ENCODE data around the gene POLL.
A peak's percentile ranks its signal among the peaks of the same experiment; 100 is the strongest.
"Not testable (repeated sequence)": the region's sequence is repeated elsewhere in the genome, so short reads cannot be mapped to it uniquely, and the experiment has no call there.

POLL gene

DNA sequence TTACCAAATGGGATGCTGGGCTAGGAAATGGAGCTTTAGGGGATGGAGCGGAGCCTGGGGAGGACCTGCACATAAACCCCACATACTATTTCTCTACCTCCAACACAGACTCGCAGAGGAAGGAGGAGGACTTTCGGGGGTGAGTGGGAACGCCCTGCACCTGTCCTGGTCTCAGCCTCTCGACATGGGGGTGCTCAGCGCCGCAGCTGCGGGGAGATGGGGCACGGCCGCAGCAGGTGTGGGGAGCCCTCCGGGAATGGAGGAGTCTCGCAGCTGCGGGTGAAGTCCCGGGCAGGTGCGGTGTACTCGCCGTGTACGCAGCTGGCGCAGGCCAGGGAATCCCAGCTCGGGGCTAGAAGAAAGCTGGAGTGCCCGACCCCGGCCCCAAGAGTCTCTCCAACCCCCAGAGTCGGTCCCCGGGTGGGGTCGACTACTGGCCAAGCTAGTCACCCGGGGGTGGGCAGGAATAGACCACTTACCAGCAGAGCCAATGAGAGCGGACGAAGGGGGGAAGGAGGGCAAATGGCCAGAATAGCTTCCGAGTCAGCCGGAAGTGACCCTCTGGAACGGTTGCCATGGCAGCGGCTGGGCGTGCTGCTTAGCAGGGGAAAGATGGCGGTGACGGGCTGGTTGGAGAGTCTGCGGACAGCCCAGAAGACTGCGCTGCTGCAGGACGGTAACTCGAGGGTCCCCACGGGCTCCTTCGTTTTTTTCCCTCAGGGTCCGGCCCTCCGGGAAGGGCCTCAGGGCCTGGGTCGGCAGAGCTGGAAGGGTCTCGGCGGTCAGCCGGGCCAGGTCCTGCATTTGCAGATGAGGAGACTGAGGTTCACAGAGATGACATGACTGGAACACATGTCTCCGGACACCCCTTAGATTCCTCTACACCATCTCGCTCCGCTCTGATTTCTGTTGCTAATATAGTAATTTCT is at the start of gene POLL, which contains the start of gene DPCD:
TSS of gene POLL (minus strand) at position 533 of the 929 bp plus-strand sequence. CDS start 897 bp downstream, outside the sequence.
TSS of gene DPCD (plus strand) at position 597 of the 929 bp plus-strand sequence. CDS start at position 613, 16 bp downstream.
- peaks cover 2% of the 10 kb centered on the region for H3K4me1 ChIP-seq (ENCODE audit: control insufficient read depth, insufficient read depth, low read length)
- no peaks in the 10 kb centered on the region for H3K36me3 ChIP-seq (ENCODE audit: control insufficient read depth, insufficient read depth, low read length)
- H3K9me3 ChIP-seq (ENCODE audit: control insufficient read depth, insufficient read depth, low read length): no peaks in the 10 kb centered on the region
- H3K4me3 ChIP-seq (ENCODE audit: low read depth, low read length): peak within 1 kb of the TSS; percentile 95
- no peaks in the 10 kb centered on the region for H3K27me3 ChIP-seq (ENCODE audit: control insufficient read depth, insufficient read depth, low read length)
- H3K9ac ChIP-seq (ENCODE audit: low read depth, low read length): peak within 1 kb of the TSS; percentile 87

DNA sequence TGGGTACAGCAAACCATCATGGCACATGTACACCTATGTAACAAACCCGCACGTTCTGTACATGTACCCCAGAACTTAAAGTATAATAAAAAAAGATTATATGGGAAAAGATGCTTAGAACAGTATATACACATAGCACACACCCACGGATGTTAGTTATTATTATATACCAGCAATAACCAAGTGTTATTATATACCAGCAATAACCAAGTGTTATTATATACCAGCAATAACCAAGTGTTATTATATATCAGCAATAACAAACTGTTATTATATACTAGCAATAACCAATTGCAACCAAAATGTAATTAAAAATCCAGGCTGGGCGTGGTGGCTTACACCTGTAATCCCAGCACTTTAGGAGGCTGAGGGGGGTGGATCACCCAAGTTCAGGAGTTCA is 45.5 kb upstream of the POLL start:
- H3K9me3 ChIP-seq (ENCODE audit: control insufficient read depth, insufficient read depth, low read length); H3K4me3 ChIP-seq (ENCODE audit: low read depth, low read length); H3K9ac ChIP-seq (ENCODE audit: low read depth, low read length); H3K27me3 ChIP-seq (ENCODE audit: control insufficient read depth, insufficient read depth, low read length); H3K36me3 ChIP-seq (ENCODE audit: control insufficient read depth, insufficient read depth, low read length); H3K4me1 ChIP-seq (ENCODE audit: control insufficient read depth, insufficient read depth, low read length): not testable (repeated sequence)

DNA sequence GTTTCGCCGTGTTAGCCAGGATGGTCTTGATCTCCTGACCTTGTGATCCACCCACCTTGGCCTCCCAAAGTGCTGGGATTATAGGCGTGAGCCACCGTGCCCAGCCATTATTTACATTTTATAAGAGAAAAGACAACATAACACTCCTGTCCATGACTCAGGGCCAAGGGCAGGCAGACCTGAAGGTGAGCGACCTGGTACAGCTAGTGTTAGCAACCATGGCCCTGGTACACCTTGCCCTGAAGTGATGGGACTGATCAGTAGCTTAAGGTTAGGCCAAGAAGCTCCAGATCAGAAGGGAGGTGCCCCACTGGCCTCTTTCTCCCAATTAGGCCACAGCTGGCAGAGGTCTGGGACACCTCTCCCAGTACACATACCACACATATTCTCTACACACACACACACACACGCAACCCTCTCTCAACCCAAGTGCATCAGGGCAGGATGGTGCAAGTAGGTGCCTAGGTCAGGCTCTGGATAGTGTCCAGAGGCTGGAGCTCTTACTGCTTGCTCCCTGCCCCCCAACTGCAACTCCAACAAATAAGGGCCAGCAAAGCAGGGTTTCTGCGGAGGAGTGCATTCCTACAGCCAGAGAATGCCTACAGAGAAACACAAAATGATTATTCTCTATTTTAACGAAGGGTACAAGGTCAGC is 43.9 kb upstream of the POLL start:
- Histone ChIP-seq H3K4me1 (ENCODE audit: control insufficient read depth, insufficient read depth, low read length) (no peaks in the 10 kb centered on the region), H3K9me3 (ENCODE audit: control insufficient read depth, insufficient read depth, low read length) (no peaks in the 10 kb centered on the region), H3K9ac (ENCODE audit: low read depth, low read length) (no peak overlapping the region), H3K27me3 (ENCODE audit: control insufficient read depth, insufficient read depth, low read length) (no peaks in the 10 kb centered on the region), H3K36me3 (ENCODE audit: control insufficient read depth, insufficient read depth, low read length) (no peaks in the 10 kb centered on the region), H3K4me3 (ENCODE audit: low read depth, low read length) (no peak overlapping the region)

DNA sequence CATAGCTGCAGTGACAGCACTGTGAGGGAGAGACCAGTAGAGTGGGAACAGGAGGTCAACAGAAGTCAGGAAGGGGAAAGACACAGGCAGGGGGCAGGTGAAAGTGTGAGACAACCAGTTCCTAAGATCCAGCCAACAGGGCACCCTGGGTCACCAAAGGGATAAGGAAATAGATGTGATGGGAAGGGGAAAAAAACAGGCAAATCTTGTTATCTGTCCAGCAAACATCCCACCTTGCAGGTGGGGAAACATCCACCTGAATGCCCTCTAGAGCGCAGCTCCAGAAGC is 42.5 kb upstream of the POLL start:
- H3K4me3 ChIP-seq (ENCODE audit: low read depth, low read length): no peak overlapping the region
- H3K9ac ChIP-seq (ENCODE audit: low read depth, low read length): no peak overlapping the region
- H3K36me3 ChIP-seq (ENCODE audit: control insufficient read depth, insufficient read depth, low read length): peaks cover 2% of the 10 kb centered on the region
- no peaks in the 10 kb centered on the region for H3K27me3 ChIP-seq (ENCODE audit: control insufficient read depth, insufficient read depth, low read length)
- H3K9me3 ChIP-seq (ENCODE audit: control insufficient read depth, insufficient read depth, low read length): no peaks in the 10 kb centered on the region
- H3K4me1 ChIP-seq (ENCODE audit: control insufficient read depth, insufficient read depth, low read length): no peaks in the 10 kb centered on the region

DNA sequence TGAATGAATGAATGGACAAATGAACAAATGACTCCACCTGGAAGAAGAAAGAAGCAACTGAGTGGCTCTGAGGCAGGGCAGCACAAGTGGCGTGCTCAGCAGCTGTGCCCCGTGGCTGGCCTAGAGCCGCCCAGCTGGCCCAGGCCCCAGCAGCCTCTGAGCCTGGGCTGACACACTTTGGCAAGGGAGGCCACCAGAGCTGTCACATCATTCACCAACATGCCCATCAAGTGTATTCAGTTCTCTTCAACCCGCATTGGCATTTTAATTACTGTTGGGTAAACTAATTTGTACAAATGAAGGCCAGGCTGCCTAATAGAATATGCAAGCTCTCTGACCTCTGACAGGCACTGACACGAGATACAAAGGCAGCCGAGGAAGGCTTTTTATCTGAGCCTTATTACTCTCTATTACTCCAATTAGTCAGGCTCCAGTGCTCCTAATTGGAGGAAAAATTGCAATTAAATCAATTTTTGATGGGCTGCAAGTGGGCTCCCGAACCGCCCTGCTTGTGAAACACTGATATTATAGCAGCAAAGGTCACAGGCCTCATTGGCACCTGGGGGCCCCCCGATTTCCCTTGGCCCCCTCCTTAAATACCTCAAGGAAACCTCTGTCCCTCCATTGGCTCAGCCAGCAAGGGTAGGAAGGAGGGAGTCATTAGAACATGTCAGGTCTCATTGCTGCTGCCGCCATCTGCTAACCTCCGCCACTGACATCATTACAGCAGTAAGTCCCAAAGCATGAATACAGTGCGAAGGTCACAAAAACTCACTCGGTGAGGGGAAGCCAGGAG is 42.0 kb upstream of the POLL start:
- Histone ChIP-seq H3K4me3 (ENCODE audit: low read depth, low read length) (no peak overlapping the region), H3K27me3 (ENCODE audit: control insufficient read depth, insufficient read depth, low read length) (no peaks in the 10 kb centered on the region), H3K36me3 (ENCODE audit: control insufficient read depth, insufficient read depth, low read length) (peaks cover 2% of the 10 kb centered on the region), H3K9me3 (ENCODE audit: control insufficient read depth, insufficient read depth, low read length) (no peaks in the 10 kb centered on the region), H3K4me1 (ENCODE audit: control insufficient read depth, insufficient read depth, low read length) (no peaks in the 10 kb centered on the region), H3K9ac (ENCODE audit: low read depth, low read length) (no peak overlapping the region)

DNA sequence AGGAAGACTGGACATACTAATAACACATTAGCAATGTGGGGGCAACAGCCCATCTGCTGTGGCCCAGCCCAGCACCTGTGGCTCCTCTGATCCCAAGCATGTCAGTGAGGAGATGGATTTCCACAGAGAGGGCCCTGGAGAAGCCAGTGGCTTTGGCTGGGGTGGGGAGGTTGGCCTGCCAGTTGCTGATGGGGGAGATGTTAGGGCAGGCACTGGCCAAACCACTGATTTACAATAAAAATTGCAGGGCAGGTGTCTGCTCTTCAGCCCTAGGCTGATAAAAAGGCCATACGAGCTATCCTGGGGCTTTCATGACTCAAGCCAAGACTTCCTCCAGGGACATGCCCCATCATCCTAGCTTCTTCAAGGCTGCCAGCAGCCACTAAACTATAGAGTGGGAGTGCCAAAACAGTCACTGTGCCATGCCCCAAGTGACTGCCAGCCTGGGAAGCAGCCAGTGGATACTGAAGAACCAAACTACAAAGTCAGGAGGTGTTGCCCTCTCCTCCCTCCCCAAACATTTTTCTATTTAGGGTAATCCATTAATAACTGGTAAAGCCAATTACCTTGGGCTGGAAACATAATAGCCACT is 37.9 kb upstream of the POLL start:
- no peak overlapping the region for H3K4me3 ChIP-seq (ENCODE audit: low read depth, low read length)
- no peaks in the 10 kb centered on the region for H3K4me1 ChIP-seq (ENCODE audit: control insufficient read depth, insufficient read depth, low read length)
- no peaks in the 10 kb centered on the region for H3K27me3 ChIP-seq (ENCODE audit: control insufficient read depth, insufficient read depth, low read length)
- no peak overlapping the region for H3K9ac ChIP-seq (ENCODE audit: low read depth, low read length)
- no peaks in the 10 kb centered on the region for H3K9me3 ChIP-seq (ENCODE audit: control insufficient read depth, insufficient read depth, low read length)
- H3K36me3 ChIP-seq (ENCODE audit: control insufficient read depth, insufficient read depth, low read length): peaks cover 2% of the 10 kb centered on the region

DNA sequence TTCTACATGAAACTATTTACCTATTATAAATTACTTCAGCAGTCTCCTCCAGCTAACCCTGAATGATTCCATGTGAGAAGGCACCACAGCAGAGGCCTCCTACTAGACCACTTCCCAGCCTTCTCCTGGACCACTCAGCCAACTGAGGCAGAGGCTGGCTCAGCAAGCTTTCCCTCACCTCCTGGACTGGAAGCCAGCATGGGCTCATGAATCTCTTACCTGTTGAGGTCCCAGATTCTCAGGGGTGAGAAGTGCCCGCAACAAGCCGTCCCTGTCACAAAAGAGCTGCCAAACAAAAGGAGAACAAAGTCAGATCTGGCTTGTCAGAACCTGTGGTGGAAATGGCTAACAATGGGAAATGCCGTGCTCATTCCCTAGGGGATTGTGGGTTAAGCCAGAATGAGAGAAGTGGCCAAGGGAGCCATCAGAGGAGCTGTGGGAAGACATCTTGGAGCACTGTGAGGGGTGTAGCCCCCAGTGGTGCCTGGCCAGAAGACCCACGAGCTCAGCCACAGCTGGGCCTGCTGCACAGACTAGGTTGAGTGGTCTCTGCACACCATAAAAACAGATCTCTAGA is 36.6 kb upstream of the POLL start:
- Histone ChIP-seq H3K9me3 (ENCODE audit: control insufficient read depth, insufficient read depth, low read length) (no peaks in the 10 kb centered on the region), H3K36me3 (ENCODE audit: control insufficient read depth, insufficient read depth, low read length) (peaks cover 2% of the 10 kb centered on the region), H3K4me1 (ENCODE audit: control insufficient read depth, insufficient read depth, low read length) (peaks cover 2% of the 10 kb centered on the region), H3K27me3 (ENCODE audit: control insufficient read depth, insufficient read depth, low read length) (no peaks in the 10 kb centered on the region), H3K9ac (ENCODE audit: low read depth, low read length) (no peak overlapping the region), H3K4me3 (ENCODE audit: low read depth, low read length) (no peak overlapping the region)

DNA sequence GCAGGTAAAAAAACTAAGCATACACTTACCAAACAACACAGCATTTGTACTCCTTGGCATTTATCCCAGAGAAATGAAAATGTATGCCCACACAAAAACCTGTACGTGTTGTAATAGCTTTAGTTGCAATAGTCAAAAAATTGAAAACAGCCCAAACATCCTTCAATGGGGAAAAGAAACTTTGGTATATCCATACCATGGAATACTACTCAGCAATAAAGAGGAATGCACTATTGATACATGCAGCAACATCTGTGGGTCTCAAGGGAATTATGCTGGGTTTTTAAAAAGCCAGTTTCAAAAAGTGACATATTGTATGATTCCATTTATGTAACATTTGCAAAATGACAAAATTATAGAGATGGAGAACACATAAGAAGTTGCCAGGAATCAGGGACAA is 35.5 kb upstream of the POLL start:
- Histone ChIP-seq H3K27me3 (ENCODE audit: control insufficient read depth, insufficient read depth, low read length) (no peaks in the 10 kb centered on the region), H3K36me3 (ENCODE audit: control insufficient read depth, insufficient read depth, low read length) (peaks cover 2% of the 10 kb centered on the region), H3K9ac (ENCODE audit: low read depth, low read length) (no peak overlapping the region)

DNA sequence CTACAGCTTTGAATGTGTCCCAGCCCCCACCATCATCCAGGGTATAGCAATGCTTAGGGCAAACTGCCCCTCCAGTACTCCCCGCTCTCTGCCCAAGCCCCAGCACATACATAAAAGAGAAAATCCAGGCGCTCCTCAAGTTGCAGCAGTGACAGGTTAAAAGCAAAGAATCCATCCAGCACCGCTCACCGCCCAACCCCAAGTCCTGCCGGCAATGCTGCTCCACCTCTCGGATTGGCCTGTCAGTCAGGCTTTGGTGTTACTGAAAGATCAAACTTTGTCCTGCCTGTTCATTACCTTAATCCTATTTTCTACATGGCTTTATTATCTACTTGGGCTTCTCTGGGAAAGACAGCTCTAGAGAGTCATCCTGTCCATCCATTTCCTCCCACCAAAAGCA is 31.9 kb upstream of the POLL start:
- Histone ChIP-seq H3K9ac (ENCODE audit: low read depth, low read length) (no peak overlapping the region), H3K4me1 (ENCODE audit: control insufficient read depth, insufficient read depth, low read length) (peaks cover 6% of the 10 kb centered on the region), H3K36me3 (ENCODE audit: control insufficient read depth, insufficient read depth, low read length) (no peaks in the 10 kb centered on the region), H3K9me3 (ENCODE audit: control insufficient read depth, insufficient read depth, low read length) (no peaks in the 10 kb centered on the region), H3K27me3 (ENCODE audit: control insufficient read depth, insufficient read depth, low read length) (no peaks in the 10 kb centered on the region), H3K4me3 (ENCODE audit: low read depth, low read length) (no peak overlapping the region)

More for the DNA sequence above, 35.5 kb upstream of the POLL start:
- Histone ChIP-seq H3K4me3 (ENCODE audit: low read depth, low read length) (no peak overlapping the region), H3K4me1 (ENCODE audit: control insufficient read depth, insufficient read depth, low read length) (peaks cover 2% of the 10 kb centered on the region), H3K9me3 (ENCODE audit: control insufficient read depth, insufficient read depth, low read length) (no peaks in the 10 kb centered on the region)

DNA sequence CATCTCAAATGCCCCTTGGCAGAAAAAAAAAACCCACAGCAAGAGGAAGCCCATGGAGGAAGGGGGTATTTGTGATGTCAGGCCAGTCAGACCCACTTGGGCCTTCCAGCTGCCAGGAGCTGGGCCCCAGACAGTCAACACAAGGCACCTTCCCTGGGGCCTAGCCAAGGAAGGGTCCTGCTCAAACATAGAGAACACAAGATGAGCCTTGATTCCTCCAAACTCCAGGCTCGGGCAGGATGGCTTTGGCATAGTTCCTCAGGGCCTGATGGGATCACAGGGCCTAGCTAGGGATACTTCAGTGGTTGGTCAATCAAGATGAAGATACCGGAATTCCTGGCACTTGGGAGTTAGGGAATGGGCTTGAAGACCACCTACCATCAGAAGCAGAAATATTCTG is 30.8 kb upstream of the POLL start:
- Histone ChIP-seq H3K9me3 (ENCODE audit: control insufficient read depth, insufficient read depth, low read length) (no peaks in the 10 kb centered on the region), H3K9ac (ENCODE audit: low read depth, low read length) (no peak overlapping the region), H3K4me3 (ENCODE audit: low read depth, low read length) (no peak overlapping the region), H3K4me1 (ENCODE audit: control insufficient read depth, insufficient read depth, low read length) (peaks cover 10% of the 10 kb centered on the region), H3K27me3 (ENCODE audit: control insufficient read depth, insufficient read depth, low read length) (no peaks in the 10 kb centered on the region), H3K36me3 (ENCODE audit: control insufficient read depth, insufficient read depth, low read length) (no peaks in the 10 kb centered on the region)

Data from iPS-15b (cell line).